Inflammatory macrophage treated with lipopolysaccharide for 1 hour (primary cell): Measurements from ENCODE around the gene CASTOR2.
"Not testable (repeated sequence)": the region's sequence is repeated elsewhere in the genome, so short reads cannot be mapped to it uniquely, and the experiment has no call there.

ENCODE experiments used
- DNase-seq, 2 donors: peaks; one replicate each; pipeline ENCODE4 v3.0.0-alpha.2; 2020 to 2022

CASTOR2 gene

GRCh38 chr7:74996361-74996760, 31.9 kb downstream of the CASTOR2 start:
- DNase-seq, result not testable (repeated sequence)

DNA sequence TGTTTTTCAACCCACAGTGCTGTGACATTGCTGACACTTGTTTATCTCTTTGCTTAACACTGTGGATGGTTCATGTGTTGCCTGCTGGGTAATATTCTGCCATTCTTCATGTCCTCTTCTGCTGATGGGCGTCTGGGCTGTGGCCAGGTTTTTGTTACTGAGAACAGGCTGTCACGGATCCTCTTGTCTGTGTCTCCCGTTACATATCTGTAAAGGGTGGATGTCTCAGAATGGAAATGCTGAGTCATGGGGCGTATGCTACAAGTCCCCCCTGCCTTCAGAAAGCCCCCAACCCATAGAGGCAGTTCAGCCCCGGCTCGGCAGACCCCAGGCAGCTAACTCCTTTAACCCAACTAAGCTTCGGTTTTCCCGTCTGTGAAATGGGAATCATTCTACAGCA, 33.3 kb downstream of the CASTOR2 start:
- not testable (repeated sequence) for DNase-seq

- DNase-seq, result not testable (repeated sequence)
Measured at GRCh38 chr7:75001356-75001755, 36.9 kb downstream of the CASTOR2 start.

GRCh38 chr7:75010036-75010435, 45.5 kb downstream of the CASTOR2 start:
- DNase-seq, result peak in 1 of 2 donors; percentile 1

- DNase-seq, result no peak
Measured at GRCh38 chr7:75017832-75018231, 53.3 kb downstream of the CASTOR2 start.

DNA sequence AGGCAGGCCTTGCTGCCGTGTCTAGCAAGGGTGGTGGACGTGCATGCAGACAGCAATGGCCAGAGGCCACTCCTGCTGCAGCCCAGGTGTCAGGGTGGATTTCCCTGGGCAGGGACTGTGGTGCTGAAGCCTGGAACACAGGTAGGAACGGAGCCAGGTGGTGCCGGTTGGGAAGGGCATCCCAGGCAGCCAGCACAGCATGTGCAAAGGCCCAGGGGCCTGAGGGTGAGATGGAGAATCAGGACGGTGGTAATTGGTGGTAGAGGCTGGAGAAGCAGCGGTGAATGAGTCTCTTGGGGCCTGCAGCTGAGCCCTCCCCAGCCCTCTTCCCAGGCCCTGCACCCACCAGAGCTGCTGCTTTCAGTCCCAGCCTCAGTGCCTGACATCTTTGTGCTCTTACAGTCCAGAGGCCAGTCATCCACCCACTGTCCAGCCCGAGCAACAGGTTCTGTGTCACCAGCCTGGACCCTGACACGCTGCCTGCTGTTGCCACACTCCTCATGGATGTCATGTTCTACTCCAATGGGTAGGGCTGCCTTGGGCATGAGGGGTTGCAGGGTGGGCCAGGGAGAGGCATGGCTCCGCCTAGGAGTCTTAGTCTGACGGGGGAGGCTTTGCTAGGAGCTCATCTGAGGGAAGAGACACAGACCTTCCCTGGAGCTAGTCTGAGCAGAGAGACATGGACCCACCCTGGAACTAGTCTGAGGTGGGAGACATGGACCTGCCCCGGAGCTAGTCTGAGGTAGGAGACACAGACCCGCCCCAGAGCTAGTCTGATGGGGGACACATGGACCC, 54.3 kb downstream of the CASTOR2 start:
- no peak for DNase-seq

DNA sequence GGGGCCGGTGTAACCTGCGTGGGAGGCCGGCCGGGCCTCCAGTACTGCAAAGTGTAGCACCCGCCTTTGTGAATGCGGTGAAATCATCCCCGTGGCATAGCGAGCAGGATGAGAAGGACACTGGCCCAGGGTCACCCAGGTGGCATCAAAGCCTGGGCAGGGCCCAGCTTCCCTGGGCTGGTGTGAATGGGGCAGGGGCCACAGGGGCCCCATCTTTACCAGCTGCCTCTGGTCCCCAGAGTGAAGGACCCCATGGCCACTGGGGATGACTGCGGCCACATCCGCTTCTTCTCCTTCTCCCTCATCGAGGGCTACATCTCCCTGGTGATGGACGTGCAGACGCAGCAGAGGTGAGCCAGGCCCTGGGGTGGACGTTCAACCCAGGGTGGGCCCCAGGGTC, 55.3 kb downstream of the CASTOR2 start:
- DNase-seq, result no peak

DNA sequence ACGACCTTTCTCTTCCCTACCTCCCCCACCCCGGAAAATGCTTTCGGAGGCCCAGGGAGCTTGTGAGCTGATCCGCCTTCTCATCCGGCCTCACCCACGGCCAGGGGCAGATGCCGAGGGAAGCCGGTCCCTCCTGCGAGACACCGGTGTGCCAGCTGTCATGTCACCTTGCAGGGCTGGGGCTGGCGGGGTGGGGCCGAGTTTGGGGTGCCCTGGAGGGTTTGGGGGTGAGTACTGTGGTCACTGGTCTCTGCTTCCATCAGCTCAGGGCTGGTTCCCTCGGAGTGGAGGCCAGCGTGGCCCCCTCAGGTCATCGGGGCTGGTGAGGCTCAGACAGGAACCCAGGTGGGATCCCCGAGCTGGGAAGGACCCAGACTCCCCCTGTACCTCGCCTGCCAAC, 60.4 kb downstream of the CASTOR2 start:
- no peak for DNase-seq

- DNase-seq, result no peak
Measured at GRCh38 chr7:75028299-75028698, 63.8 kb downstream of the CASTOR2 start.

DNA sequence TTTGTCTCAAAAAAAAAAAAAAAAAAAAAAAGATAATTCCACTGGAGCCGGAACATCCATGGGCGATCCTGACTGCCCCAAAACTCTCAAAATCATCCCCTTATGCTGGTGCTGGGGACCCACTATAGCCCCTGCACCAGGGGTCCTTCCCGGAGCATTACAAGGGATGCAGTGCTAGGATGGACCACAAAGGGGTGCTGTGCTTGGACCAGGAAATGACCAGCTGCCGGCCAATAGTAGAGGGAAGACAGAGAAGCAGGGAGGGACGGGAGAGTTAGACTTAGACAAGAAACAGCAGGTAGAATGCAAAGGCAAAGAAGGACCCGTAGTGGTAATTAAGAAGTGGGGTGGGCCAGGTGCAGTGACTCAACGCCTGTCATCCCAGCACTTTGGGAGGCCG, 68.6 kb downstream of the CASTOR2 start:
- DNase-seq, result no peak

- DNase-seq, result no peak
Measured at GRCh38 chr7:75033826-75034225, 69.3 kb downstream of the CASTOR2 start.

- DNase-seq, result no peak
Measured at GRCh38 chr7:75038508-75038907, 74.0 kb downstream of the CASTOR2 start.

- DNase-seq, result no peak
Measured at GRCh38 chr7:75039166-75039565, 74.7 kb downstream of the CASTOR2 start.

DNA sequence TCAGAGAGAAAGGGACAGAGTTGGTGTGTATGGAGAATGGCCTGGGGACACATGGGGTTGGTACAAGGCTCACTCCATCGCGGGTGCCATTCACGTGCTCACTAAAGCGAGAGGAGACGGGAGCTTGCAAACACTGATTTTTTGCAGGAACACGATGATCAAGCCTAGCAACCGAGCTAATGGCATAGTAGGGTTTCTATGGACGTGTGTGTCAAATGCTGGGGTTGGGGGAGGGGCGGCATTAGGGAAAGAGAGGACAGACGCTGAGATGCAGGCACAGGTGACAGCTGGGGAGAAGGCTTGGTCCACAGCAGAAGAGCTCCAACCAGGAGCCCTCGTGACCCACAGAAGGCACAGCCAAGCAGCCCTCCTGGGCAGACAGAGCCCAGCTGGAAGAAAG, 75.2 kb downstream of the CASTOR2 start:
- DNase-seq, result no peak

- DNase-seq, result no peak
Measured at GRCh38 chr7:75040512-75040911, 76.0 kb downstream of the CASTOR2 start.

DNA sequence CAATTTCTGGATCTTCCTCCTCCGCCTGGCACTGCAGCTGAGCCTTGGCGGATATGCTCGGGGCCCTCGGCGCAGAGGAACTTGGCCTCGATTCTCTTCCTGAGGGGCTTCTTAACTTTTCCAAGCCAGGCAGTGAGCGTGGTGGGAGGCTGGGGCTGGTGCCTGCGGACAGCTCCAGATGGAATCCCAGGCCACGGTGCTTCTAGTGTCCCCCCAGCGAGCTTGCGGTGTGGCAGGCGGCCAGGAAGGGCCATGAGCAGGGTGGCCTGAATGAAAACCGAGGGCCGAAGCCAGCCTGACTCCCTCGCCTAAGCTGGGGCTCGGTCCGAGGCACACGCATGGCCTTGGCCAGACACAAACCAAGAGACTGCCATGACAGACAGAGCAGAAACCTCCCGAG, 77.8 kb downstream of the CASTOR2 start:
- DNase-seq, result no peak

GRCh38 chr7:75042831-75043703, 78.6 kb downstream of the CASTOR2 start:
- DNase-seq, result no peak

DNA sequence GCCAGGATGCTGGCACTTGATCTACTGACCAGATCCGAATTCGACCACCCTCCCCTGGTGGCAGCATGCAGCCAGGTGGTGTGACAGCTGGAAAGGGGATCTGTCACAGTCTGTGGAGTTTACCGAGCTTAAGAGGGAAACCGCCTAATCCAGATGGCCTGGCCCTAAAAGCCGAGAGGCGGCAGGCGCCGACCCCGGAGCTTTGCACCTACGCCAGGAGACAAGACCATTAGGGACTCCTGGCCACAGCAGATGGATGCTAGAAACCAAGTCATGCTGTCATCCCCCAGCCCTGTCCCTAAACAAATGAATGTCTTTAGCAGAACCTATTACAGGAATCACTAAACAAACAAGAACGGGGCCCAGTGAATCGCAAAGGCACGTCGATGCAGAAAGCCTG, 81.4 kb downstream of the CASTOR2 start:
- DNase-seq, result no peak

DNA sequence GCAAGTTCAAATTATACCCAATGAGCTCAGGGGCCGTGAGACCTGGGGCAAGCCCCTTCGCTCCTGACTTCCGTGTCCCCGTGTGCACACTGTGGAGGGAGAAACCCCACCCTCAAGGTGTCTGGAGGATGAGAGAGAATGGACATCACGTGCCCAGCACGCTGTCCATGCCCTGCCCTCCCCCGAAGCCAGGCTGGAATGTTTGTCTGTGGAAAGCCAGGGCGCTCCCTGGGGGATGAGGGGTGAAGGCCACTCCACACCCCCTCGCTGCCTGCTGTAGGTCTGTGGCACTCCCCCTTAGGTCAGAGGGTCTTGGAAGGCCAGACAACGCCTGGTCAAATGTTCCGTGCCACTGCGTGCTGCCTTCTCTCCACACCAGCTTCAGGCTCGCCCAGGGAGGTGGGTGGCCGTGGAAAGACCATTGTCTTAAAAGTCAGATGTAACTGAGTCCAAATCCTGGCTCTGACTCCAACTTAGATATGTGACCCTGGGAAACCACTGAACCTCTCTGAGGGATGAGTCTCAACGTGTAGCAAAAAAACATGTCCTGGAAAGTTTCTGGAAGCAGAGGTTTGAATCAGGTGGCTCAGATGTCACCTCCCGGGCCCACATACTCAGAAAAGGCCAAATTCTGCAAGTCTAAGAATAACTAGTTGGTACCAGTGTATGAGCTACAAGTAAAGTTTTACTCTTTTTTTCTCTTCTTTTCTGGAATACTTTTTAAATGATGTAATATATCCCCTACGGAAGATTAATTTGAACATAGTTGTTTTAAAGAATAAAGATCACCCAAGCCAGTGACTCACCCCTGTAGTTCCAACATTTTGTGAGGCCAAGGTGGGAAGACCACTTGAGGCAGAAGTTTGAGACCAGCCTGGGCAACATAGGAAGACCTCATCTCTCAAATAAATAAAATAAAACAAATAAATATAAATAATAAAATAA, 84.2 kb downstream of the CASTOR2 start:
- no peak for DNase-seq

DNA sequence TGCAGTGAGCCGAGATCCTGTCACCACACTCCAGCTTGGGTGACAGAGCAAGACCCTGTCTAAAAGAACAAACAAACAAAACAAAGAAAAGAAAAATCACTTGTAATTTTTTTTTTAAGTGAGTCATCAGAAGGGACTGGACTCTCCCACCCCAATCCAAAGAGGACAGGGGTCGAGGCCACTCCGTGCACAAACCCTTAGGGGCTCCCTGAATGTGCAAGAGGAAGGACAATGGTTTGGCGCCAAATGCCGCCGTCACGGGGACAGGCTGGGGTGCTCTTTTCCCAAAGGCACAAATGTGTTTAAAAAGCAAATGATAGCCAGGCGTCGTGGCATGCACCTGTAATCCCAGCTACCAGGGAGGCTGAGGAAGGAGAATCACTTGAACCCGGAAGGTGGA, 85.3 kb downstream of the CASTOR2 start:
- no peak for DNase-seq

- DNase-seq, result no peak
Measured at GRCh38 chr7:75050501-75050900, 86.0 kb downstream of the CASTOR2 start.

DNA sequence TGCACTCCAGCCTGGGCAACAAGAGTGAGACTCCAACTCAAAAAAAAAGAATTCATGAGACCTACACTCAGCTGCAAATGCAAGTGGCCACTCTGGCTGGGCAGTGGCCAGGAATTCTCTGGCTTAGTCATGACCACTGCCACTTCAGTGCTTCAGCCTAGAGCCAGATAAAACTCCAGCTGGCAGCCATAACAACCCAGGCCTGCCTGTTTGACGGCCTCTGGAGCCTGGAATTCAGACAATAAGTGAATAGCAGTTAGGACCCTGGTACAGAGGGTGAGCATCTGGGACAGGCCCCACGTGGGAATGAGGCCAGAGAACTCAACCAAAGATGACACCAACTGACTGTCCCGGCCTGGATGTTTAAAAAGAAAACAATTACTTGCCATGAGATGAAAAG, 90.2 kb downstream of the CASTOR2 start:
- DNase-seq, result no peak

DNA sequence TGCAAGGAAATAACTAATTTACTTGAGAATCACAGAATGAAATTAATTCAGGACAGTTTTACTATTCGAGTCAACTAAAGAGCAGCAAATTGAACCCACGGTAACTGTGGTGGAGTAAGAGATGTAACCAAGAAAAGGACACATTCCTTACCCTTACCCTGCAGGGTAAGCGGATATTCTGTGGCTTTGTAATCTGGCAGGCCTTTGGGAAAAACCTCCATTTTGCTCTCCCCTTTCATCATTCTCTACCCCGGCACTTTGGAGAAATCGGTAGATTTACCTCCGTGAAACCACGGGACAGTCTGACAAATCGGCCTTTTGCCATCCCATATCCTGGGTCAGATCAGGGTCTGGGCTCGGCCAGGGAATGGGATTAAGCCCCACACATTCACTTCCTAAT, 90.7 kb downstream of the CASTOR2 start:
- DNase-seq, result no peak
